Measurements from ENCODE around the gene RNF121. TPM values are rescaled to one million over a fixed set of nuclear protein-coding genes. Genes with fewer than 3 reads are reported as not detected.

Gene RNF121
- total RNA-seq, 4 donors from 2014 or later = 13.7 to 25.9 (median 18.6) TPM

DNA sequence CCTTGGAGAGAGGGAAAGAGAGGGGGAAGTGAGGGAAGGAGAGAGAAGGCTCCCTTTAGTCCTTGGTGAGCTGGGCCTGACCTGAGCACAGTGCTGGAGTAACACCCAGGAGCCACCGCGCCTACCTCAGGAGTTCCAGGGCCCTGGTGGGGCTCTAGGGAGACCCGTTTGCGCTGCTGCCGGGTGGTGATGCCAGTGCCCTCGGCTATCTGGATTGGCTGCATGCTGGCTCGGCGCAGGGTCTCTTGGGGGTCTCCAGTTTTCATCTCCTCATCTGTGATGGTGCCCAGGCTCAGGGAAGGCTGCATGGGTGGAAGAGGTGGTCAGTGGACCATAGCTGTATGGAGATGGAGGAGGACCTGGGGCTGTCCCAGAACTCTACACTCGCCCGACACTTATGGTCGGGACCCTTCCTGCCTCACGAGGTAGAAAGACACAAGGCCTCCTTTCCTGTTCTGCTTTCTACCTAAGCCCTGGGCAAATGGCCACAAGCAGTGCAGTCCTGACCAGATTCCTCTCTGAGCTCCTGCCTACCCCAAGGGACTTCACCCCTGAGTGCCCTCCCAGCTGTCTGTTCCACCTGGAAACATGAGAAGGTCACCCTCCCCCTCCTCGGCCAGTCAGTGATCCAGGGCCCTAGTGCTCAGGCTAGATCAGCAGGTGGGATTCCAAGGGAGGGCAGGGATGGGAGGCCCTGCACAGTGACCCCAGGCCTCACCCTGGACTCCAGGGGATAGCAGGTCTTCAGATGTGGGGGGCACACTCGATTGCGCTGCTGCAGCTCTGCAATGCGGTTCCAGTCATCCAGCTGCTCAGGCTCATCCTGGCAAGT, 75.9 kb downstream of the RNF121 start:
- intact Hi-C loops (cut with DNase I) = no loop called here
- Histone ChIP-seq H3K27ac (replicated peaks in 1 of 4) (peak overlapping the region in 2 of 4 donors; percentile 16 to 21), H3K36me3 (peaks cover 69 to 89% (median 87%) of the 10 kb centered on the region in 4 donors), H3K27me3 (no peaks in the 10 kb centered on the region), H3K4me3 (no peak overlapping the region), H3K9me3 (no peaks in the 10 kb centered on the region), H3K4me1 (peaks cover 14 to 52% (median 40%) of the 10 kb centered on the region in 4 donors)
- TF ChIP-seq, protein P1, sequence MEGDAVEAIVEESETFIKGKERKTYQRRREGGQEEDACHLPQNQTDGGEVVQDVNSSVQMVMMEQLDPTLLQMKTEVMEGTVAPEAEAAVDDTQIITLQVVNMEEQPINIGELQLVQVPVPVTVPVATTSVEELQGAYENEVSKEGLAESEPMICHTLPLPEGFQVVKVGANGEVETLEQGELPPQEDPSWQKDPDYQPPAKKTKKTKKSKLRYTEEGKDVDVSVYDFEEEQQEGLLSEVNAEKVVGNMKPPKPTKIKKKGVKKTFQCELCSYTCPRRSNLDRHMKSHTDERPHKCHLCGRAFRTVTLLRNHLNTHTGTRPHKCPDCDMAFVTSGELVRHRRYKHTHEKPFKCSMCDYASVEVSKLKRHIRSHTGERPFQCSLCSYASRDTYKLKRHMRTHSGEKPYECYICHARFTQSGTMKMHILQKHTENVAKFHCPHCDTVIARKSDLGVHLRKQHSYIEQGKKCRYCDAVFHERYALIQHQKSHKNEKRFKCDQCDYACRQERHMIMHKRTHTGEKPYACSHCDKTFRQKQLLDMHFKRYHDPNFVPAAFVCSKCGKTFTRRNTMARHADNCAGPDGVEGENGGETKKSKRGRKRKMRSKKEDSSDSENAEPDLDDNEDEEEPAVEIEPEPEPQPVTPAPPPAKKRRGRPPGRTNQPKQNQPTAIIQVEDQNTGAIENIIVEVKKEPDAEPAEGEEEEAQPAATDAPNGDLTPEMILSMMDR (IDR thresholded peaks at IDR 0.05) = no peak
- TF ChIP-seq POLR2A (IDR thresholded peaks at IDR 0.05; ENCODE audit: low read depth) (no peak), EP300 (IDR thresholded peaks at IDR 0.05) (no peak), POLR2AphosphoS5 (IDR thresholded peaks at IDR 0.05) (no peak)
- WGBS = 88% methylated on average over 12 of the region's 16 CpGs
- DNase-seq (ENCODE audit: extremely low spot score) = no peak

DNA sequence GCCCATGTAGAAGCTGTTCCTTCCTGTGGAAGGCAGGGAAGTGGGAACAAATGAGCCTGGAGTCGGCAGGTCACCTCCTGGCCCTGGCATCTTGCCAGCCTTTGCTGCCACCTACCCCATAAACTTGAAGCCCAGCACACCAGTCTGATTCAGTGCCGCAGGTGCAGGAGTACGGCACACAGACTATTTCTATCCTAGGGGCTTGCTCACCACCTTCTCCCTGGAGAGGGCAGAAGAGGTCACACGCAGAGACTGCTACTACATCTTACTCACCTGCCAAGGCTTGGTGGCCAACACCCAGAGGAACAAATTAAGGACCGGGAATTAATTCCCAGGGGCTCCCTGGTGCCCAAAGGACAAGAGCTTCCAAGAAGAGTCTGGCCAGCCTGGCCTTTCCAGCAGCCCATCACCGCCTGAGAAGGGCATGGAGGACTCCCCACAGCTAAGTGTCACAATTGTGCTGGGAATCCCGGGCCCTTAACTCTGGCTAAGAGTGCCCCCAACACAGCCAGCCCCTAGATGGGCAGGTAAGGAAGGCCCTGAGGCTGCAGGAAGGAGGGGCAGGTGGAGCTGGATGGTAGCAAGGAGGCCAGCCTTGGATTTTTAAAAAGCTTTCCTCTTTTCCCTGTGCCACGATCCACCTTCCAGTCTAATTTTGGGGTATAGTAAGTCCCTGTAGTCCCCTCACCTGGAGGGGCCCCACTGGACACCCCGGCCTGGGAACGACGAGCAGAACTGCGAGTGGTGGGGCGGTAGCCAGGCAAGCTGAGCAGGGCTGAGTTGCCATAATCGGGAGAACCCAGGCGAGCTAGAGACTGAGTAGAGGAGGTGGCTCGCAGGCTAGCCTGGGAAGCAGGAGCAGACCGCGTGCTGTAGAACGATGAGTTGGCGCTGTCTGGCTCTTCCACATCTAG, 76.8 kb downstream of the RNF121 start:
- peak in 1 of 2 donors; percentile 30 for TF ChIP-seq POLR2AphosphoS5 (IDR thresholded peaks at IDR 0.05)
- TF ChIP-seq, protein P1 (IDR thresholded peaks at IDR 0.05) = no peak
- peaks cover 5 to 46% (median 31%) of the 10 kb centered on the region in 4 donors for H3K4me1 ChIP-seq
- peak overlapping the region; percentile 16 to 27 (median 24) for H3K27ac ChIP-seq (replicated peaks in 1 of 4)
- peaks cover 78 to 98% (median 96%) of the 10 kb centered on the region in 4 donors for H3K36me3 ChIP-seq
- H3K4me3 ChIP-seq = no peak overlapping the region
- 81% methylated on average over 15 of the region's 20 CpGs for WGBS
- intact Hi-C loops (cut with DNase I) = no loop called here
- no peak for DNase-seq (ENCODE audit: extremely low spot score)
- H3K27me3 ChIP-seq = no peaks in the 10 kb centered on the region
- no peaks in the 10 kb centered on the region for H3K9me3 ChIP-seq

DNA sequence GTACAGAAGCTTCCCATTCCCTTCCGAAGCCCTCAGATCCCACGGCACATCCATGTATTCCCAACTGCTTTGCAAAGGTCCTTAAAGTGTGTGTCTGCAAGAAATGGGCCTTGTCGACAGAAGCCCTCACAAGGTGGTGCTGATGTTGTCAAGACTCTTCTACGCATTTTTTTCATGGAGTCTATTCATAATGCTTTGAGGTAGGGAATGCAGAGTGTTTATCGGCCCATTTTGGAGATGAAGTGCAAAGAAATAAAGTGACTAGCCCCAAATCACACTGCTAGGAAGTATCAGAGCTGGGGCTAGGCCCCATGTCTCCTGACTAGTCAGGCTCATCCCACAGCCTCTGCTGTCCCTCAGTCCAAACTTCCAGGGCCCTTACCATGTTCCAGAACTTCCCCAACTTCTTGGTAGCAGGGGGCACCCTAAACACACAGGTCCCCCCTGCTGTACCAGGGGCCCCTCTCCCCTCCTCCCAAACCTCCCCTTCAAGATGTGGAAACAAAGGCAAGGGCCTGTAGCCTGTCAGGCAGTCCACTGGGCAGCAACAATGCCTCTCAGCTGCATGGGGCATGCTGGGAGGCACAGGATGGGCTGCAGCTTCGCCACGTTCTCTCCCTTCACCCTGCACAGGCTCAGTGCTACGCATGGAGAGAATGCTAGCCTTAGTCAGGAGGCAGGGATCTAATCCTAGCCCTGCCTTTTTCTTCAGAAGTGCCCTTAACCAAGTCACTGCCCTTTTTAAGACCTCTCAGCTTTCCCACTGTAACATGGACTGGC, 77.7 kb downstream of the RNF121 start:
- H3K27me3 ChIP-seq = no peaks in the 10 kb centered on the region
- peaks cover 8 to 46% (median 28%) of the 10 kb centered on the region in 4 donors for H3K4me1 ChIP-seq
- peak overlapping the region in 1 of 4 donors; percentile 23 for H3K27ac ChIP-seq (replicated peaks in 1 of 4)
- no peaks in the 10 kb centered on the region for H3K9me3 ChIP-seq
- WGBS = 83% methylated on average over 7 of the region's 8 CpGs
- TF ChIP-seq, protein P1 (IDR thresholded peaks at IDR 0.05) = no peak
- no peak for TF ChIP-seq EP300 (IDR thresholded peaks at IDR 0.05)
- no peak for TF ChIP-seq POLR2A (IDR thresholded peaks at IDR 0.05; ENCODE audit: low read depth)
- no peak for TF ChIP-seq POLR2AphosphoS5 (IDR thresholded peaks at IDR 0.05)
- peaks cover 87 to 100% (median 99%) of the 10 kb centered on the region in 4 donors for H3K36me3 ChIP-seq
- DNase-seq (ENCODE audit: extremely low spot score) = no peak
- no peak overlapping the region for H3K4me3 ChIP-seq
- intact Hi-C loops (cut with DNase I) = no loop called here

DNA sequence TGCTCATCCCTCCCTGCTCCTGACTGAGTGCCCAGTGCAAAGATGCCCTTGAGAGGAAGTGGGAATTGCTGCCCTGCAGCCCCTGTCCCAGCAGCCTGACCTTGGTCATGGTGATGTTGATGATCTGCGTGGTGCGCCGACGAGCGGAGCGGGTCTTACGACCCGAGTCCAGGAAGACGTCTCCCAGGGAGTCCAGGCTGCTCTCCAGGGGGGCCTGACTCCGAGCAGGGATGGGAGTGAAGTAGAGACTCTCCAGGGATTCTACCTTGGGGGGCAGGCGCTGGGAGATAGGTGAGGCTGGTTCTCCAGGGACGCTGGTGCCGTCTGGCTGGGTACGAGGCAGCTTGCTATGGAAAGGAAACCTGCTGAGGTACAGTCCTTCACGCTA, 78.2 kb downstream of the RNF121 start:
- Histone ChIP-seq H3K9me3 (no peaks in the 10 kb centered on the region), H3K27me3 (no peaks in the 10 kb centered on the region), H3K4me1 (peaks cover 6 to 46% (median 28%) of the 10 kb centered on the region in 4 donors), H3K36me3 (peaks cover 93 to 100% (median 99%) of the 10 kb centered on the region in 4 donors), H3K27ac (replicated peaks in 1 of 4) (peak overlapping the region in 1 of 4 donors; percentile 35), H3K4me3 (no peak overlapping the region)
- DNase-seq (ENCODE audit: extremely low spot score) = no peak
- TF ChIP-seq POLR2A (IDR thresholded peaks at IDR 0.05; ENCODE audit: low read depth) = no peak
- TF ChIP-seq EP300 (IDR thresholded peaks at IDR 0.05) = no peak
- TF ChIP-seq, protein P1 (IDR thresholded peaks at IDR 0.05) = no peak
- TF ChIP-seq POLR2AphosphoS5 (IDR thresholded peaks at IDR 0.05) = no peak
- WGBS = 73% methylated on average over 5 of the region's 15 CpGs
- intact Hi-C loops (cut with DNase I) = no loop called here

Measured in esophagus muscularis mucosa (tissue), 4 donors.